Measurements from ENCODE around the gene WIF1.

Gene WIF1

DNA sequence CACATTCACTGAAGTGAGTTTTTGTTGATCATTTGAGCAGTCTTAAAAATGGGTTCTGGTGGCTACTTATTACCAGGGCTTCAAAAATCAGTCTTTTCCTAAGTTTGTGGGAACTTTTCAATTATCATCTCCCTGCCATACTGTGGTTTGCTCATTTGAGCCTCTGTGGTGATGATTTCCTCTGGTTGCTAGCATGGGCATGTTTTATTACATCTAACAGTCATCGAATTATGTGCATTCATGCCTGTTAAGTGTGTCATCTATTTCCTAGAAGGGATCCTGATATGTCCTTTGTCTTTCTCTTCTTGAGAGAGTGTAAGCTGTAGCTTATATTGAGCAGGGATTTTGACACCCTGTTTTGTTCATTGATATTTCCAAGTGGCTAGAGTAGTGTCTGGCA, 116.8 kb downstream of the WIF1 start (continued):
- TF ChIP-seq, protein P1, sequence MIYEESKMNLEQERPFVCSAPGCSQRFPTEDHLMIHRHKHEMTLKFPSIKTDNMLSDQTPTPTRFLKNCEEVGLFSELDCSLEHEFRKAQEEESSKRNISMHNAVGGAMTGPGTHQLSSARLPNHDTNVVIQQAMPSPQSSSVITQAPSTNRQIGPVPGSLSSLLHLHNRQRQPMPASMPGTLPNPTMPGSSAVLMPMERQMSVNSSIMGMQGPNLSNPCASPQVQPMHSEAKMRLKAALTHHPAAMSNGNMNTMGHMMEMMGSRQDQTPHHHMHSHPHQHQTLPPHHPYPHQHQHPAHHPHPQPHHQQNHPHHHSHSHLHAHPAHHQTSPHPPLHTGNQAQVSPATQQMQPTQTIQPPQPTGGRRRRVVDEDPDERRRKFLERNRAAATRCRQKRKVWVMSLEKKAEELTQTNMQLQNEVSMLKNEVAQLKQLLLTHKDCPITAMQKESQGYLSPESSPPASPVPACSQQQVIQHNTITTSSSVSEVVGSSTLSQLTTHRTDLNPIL (CRISPR knock-in tag; IDR thresholded peaks at IDR 0.05; ENCODE audit: low read depth) = no peak
- no peak for TF ChIP-seq TOX (CRISPR knock-in tag; IDR thresholded peaks at IDR 0.05; ENCODE audit: borderline replicate concordance)
- no peak for TF ChIP-seq BACH2 (CRISPR knock-in tag; IDR thresholded peaks at IDR 0.05; ENCODE audit: borderline replicate concordance)
- no peak for TF ChIP-seq RARB (CRISPR knock-in tag; IDR thresholded peaks at IDR 0.05)

Measured in SK-N-SH treated with all-trans-retinoic acid at 6 μM for 48 hours (cell line).